Stimulated activated CD4-positive, alpha-beta T cell treated with anti-CD3 and anti-CD28 coated beads, Interleukin-2, amount 100 ng/mL, for 4 hours (primary cell): Measurements from ENCODE around the gene PTPA.
A peak's percentile ranks its signal among the peaks of the same experiment; 100 is the strongest.

Experiments
- DNase-seq: peaks from one replicate; pipeline ENCODE4 v3.0.0-alpha.2; 2020; ENCODE audit warnings: low read depth

The PTPA gene

DNA sequence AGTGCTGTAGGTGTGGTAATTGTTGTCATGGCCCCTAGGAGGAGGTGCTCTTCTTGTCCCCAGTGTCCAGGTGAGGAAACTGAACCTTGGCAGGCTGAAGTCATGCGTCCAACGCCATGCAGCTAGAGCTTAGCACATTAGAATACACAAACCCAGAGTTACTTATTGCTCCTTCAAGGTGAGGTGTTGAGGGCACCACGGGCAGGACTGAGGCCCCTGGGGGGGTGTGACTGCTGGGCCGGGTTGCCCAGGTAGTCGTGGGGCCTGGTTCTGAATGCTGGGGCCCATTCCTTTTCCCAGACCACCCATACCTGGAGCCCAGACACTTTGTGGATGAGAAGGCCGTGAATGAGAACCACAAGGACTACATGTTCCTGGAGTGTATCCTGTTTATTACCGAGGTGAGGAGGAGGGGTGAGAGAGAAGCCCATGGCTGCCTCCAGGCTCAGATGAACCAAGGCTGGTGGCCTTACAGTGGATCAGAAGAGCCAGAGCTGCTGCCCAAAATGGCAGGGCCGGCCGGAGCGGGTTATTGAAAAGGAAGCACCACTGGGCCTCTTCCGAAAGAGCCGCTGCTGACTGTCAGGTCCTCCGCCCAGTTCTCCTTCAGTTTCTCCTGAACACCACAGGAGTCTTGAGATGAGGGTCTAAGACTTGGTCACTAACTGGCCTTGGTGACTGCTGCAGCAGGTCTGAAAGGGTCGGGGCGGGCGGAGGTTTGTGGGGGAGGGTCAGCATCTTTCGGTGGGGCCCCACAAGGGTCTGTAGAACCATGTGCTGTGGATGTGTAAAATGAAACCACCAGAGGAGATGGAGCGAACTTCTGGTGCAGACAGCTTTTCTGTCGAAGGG lies 26.3 kb downstream of the PTPA start:
- no peak for DNase-seq

- no peak for DNase-seq
Measured at GRCh38 chr9:129138144-129138462, 26.9 kb downstream of the PTPA start.

GRCh38 chr9:129138476-129139232 lies 27.4 kb downstream of the PTPA start:
- no peak for DNase-seq

DNA sequence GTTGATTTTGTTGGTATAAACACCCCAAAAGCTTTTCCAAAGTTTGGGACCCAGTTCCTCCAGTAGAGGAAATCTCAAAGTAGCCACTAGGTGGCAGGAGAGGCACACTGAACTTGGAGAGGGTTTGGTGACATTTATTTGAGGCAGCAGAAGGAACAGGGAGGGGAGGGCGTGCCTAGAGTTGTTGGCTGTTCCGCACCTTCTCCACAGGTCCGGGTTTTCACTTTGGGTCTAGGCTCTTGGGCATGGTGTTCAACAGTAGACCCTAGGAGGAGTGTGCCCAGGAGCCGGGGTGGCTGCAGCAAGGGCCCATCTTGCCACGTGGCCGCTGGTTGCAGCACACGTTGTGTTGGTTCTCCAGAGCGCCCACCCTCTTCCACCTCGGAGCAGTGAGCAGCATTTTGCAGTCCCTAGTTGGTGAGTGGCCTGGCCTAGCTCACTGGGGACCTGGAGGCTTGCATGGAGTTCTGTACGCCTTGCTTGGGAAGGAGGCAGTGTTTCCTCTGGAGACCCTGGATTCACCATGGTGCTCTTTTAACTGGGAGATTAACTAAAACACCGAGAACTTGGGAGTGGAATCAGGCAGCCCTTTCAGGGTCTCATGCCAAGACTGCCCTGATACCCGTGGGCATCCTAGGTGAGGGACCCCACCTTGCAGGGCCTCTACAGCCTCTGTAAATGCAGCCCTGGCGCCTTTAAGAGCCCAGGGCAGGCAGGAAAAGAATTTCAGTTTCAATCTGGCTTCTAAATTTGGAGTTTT lies 28.2 kb downstream of the PTPA start:
- DNase-seq: peak; percentile 66

DNA sequence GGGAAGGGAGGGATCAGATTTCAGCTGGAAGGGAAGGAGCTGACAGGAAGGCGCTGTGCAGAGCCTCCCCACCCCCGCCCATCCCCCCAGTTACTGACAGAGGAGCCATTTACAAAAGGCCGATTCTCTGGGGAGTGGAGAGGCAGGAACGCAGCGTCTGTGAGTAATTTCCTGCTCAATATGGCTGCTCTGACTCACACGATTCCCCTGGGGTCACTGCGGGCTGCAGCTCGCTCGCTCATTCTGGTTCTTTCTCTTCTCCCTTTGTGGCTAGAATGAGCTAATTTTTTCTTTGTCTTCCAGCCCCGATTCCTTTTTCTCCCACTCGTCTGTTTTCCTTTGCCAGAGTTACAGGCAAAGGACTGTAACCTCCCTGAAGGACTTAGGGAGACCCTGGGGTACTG lies 28.8 kb downstream of the PTPA start:
- DNase-seq: peak; percentile 78

DNA sequence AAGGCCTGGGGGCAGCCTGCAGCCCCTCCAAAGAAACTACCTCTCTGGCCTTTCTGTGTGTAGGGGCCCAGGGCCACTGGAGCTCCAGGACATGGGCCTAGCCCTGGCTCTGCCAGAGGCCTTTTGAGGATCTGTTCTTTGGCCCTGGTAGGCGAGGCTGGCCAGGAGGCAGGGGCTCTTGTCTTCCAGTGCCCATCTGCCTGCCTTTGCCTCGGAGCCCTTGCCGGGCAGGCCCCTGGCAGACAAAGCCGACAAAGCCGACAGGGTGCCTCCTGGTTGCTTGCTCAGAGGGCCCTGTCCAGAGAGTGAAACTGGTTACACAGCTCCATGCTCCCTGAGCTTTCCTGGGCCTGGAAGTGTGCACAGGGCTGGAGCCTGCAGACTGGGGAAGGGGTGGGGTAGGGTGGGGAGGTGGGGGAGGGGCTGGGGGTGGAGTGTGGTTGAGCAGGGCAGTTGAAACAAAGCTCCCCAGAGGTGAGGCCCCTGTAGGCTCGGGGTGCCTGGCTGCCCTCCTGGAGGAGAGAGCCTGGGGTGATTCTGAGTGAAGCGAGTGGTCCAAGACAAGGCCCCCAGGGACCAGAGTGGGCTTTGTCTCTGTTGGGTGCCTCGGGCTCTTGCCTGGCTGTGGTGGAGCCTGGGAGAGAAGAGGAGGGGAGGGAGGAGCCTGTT lies 29.3 kb downstream of the PTPA start:
- no peak for DNase-seq

DNA sequence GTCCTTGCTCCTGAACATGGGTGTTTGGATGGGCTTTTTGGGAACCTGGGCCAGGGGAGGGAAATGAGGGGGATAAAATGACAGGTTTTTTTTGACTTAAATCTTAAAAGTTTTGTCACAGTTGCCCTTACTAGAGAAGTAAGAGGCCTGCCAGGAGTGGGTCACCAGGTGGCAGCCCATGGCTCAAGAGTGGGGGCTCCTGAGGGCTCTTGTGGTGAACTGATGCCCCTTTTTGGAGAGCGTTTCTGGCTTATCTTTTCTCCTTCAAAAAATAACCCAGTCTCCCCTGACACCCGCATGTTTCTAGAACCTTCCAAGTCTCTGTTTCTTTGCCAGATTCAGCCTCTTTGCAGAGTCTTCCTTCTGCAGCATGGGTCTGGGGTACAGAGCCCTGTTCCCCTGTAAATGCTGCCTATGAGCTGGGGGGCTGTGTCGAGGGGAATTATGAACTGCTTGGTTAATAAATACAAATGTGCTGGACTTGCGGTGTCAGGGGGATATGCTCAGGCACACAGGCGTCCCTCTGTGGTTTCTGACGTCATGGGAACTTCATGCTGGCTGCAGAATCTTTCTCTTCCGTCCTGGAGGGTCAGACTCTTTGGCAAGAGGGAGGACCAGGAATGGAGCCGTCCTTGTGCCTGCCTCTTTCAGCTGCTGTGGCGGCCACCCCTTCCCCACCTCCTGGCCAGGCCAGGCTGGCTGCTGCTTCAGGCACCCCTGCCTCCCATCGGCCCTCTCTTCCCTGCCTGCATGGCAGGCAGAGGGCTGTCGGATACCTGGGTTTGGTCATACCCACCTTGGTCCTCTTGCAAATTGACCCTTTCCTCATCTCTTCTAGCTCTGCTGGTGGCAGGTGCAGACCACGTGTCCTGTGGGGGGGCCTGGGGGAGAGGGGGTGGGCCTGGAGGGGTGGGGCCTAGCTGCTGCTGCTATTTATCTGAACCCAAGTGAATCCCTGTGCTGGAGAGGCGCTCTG lies 30.1 kb downstream of the PTPA start:
- no peak for DNase-seq

DNA sequence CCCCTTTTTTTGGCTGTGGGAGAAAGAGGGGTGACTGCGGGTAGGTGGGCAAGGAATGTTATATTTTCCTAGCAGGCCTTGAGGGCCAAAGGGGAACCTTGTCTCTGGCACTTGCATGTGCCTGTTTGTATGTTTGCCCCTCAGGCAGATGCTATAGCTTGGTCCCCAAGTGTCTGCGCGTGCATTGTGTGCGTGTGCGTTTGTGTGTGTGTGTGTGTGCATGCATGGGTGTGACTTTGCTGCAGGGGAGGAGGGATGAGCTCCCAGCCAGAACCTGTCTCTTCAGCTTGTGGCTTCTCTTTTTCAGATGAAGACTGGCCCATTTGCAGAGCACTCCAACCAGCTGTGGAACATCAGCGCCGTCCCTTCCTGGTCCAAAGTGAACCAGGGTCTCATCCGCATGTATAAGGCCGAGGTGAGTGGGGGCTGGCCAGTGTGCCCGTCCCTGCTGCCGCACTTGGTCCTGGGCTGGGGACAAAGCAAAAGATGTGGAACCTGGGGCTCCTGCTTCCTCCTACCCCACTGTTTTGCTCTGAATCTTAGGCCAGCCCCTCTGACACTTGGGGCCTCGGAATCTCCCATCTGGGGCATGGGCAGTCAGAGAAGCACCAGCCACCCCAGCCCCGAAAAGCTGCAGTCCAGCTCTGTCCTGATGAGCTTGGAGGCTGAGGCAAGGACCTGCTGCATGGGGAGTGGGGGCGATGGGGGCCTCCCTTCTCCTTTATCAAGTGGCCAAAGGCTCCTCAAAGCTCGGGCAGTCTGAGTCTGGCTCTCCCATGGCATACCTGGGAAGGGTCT lies 31.1 kb downstream of the PTPA start:
- DNase-seq: no peak

DNA sequence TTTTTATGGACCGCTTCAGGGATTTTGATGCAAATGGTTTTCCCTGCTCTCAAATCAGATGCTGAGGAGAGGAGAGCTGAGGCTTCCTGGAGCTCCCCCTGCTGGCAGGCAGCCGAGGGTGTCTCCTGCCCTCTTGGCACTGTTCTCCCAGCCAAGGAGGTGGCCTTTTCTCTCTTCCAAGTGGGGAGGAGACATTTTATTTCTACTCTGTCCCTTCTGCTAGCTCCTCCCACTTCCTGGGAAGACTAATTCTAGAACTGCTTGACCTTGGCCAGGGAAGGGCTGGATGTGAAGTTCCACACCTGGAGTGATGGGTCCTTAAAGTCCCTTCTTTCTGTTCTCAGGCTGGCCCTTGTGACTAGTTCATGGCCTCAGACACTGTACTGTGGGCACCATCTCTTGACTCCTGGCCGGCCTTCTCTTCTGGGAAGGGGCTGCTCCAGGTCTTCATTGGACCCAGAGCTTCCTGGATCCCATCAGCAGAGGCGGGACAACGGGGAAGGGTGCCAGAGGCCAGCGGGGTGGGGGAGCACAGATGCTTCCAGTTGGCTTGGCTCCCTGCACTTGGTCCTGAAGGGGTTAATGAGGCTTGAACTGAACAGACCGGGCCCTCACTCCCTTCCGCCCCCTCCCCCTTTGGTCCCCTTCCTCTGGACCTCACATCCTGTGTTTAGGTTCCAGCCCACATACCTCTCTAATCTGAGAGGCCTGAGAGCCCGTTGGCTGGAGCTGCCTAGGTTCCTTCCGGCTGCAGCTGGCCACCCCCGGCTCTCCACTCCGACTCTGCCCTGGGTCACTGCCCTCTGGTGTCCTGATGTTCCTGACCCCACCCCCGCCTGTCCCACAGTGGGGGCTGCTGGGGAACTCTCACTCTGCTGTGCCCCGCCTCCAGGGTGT lies 32.1 kb downstream of the PTPA start:
- DNase-seq: peak; percentile 60

- DNase-seq: no peak
Measured at GRCh38 chr9:129145316-129145715, 34.1 kb downstream of the PTPA start.

DNA sequence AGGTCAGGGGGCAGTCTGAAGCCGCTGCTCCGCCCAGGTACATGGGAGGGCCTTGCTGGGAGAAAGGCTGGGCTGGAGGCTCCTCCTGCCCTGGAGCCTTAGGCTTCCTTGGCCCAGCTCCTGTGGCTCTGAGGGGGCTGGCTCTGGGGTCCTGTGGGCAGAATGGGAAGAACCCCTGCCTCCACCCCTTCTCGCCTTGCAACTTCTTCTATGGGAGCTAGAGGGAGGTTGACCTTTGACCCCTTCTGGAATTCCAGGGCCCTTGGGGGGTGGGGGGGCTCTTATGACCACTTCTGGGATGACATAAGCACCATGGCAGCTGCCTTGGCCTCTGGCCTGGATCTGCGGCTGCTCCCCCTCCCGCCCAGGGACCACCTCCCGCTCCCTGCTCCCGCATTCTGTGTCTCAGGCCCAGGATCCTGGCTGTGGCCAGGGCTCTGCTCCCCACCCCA lies 34.7 kb downstream of the PTPA start:
- DNase-seq: no peak

DNA sequence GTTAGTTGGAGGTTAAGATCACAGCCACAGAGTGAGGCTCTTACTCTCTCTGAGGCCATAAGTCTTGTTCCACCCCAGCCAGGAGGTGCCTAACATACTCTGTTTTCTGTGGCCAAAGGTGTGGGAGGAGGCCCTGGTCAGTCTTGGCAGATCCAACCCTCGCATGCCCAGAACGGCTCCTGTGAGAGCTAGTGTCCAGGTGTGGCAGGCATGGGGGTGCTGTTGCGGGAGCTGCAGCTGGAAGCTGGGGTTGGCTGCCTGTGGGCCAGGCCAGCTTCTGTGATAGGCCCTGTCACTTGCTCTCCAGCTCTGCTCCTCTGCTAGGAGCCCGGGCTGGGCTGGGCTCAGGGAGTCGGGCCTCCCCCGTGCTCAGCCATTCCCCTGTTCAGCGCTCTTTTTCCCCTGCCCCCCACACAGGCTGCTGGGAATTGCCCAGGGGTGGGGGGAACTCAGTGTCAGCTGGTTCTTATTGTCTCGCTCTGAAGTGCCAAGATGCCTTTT lies 35.3 kb downstream of the PTPA start:
- DNase-seq: no peak

DNA sequence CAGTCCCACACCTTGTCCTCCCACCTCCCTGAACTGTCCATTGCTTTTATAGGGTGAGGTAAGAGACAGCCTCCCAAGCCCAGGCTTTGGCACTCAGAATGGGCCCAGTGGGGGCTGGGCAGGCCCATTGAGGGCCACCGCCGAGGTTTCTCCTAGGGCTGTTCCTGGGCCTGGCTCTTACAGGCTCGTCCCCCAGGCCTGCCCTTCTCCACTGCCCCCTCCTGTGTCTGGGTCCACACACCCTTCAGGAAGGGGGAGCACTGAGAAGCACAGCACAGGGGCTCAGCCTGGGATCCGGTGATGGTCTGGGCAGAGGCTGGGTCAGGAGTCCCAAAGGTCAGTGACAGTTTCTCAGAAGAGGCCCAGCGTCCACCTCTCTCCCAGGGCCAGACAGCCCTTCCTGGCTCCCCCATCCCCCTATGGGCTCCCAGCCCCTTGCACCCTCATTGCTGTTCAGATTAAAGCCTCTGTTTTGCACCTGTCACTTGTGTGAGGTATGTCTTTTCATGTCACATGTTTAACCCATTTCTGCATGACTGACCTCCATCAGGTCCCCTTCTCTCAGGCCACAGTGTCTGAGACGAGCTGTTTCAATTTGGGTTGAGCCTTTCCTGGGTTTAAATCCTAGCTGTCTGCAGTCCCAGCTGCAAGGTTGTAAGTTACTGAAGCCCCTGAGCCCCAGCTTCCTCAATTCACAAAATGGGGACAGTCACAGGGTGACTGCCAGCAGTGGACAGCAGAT lies 37.4 kb downstream of the PTPA start:
- DNase-seq: no peak

- DNase-seq: no peak
Measured at GRCh38 chr9:129149442-129149841, 38.2 kb downstream of the PTPA start.

DNA sequence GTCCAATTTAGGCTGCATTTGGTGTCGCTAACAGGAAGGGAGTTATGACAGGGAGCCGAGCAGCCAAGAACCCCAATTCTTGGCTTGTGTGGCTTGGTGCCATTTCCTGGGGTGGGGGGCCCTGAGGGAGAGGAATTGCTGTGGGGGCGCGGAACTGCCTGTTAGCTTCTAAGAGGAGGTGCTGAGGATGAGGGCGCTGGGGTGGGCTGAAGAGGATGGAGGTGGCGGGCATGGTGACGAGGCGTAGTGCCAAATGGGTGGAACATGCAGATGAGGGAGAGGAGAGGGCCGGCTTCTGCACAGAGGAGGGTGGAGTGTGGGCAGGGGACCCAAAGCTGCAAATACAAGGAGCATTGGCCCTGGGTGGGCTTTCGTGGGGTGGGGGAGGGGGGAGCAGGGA lies 38.9 kb downstream of the PTPA start:
- no peak for DNase-seq

- DNase-seq: no peak
Measured at GRCh38 chr9:129150672-129151211, 39.5 kb downstream of the PTPA start.

DNA sequence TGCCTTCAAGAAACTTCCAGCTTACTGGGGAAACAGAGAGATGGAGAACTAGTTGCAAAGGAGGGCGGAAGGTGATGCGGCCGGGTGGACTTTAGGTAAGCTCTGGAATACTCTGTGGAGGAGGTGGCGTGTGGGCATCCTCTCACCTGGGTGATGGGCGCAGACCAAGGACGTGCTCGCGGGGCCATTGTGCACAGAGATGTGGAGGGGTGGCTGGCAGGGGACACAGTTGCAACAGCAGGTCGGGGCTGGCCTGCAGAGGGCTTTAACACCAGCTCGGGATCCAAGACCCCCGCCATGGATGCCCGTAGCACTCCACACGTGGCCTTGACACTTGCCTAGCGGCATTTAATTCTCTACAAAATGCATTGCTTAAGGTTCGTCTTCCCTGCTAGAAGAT lies 40.3 kb downstream of the PTPA start:
- DNase-seq: no peak
